Uterus (tissue), 4 donors: ENCODE data around the gene USP10. TPM values are rescaled to one million over a fixed set of nuclear protein-coding genes. Genes with fewer than 3 reads are reported as not detected.
A peak's percentile ranks its signal among the peaks of the same experiment; 100 is the strongest.

Experiments
- DNase-seq, 2 donors: peaks; one replicate each; pipeline ENCODE4 v3.0.0-alpha.2; 2019 to 2020
- H3K27ac ChIP-seq, 2 donors: fragments of 200-600 bp; sonication (generic); 1 replicate in 1 of 2; 2 replicates in 1 of 2; pipeline ENCODE4 v1.5.1; 2016 to 2018
- H3K27me3 ChIP-seq, 2 donors: fragments of 200-600 bp; sonication (generic); one replicate each; pipeline ENCODE4 v1.5.1; 2018 to 2019; ENCODE audit warnings: control low read depth in 1 of 2
- H3K36me3 ChIP-seq, 2 donors: fragments of 200-600 bp; sonication (generic); one replicate each; pipeline ENCODE4 v1.5.1; 2019; ENCODE audit warnings: control low read depth in 1 of 2
- H3K4me1 ChIP-seq, 2 donors: fragments of 200-600 bp; sonication (generic); one replicate each; pipeline ENCODE4 v1.5.1; 2018 to 2019; ENCODE audit warnings: control low read depth in 1 of 2
- H3K4me3 ChIP-seq, 2 donors: fragments of 200-600 bp; sonication (generic); 1 replicate in 1 of 2; 2 replicates in 1 of 2; pipeline ENCODE4 v1.5.1; 2018 to 2019; ENCODE audit warnings: mild to moderate bottlenecking in 1 of 2
- H3K9me3 ChIP-seq, 2 donors: fragments of 200-600 bp; sonication (generic); one replicate each; pipeline ENCODE4 v1.5.1; 2019; ENCODE audit warnings: control low read depth in 1 of 2
- POLR2A ChIP-seq, 2 donors: fragments of 450-650 bp; IDR thresholded peaks; one replicate each; pipeline ENCODE4 v1.6.1; 2016; ENCODE audit warnings: antibody characterized with exemption in 2 of 2, mild to moderate bottlenecking in 1 of 2, moderate library complexity in 1 of 2
- intact Hi-C: fragments of 100-400 bp; cut with DNase I; formaldehyde crosslinking; loops from one replicate; pipeline ENCODE4 v1.15.1; 2023; ENCODE audit warnings: low total_unique reads
- total RNA-seq, 4 donors: library from RNA; depleted of rRNA in 3 of 4; stranded (reverse); fragments of >200 nt in 3 of 4; gene quantifications; one replicate each; pipeline versions ENCODE4 v1.1.0 to v1.2.4, GENCODE V29; 2014 to 2023
- TF ChIP-seq, protein P1 (sequence below), 4 experiments: fragments of 200-600 bp in 2 of 4; fragments of 450-650 bp in 2 of 4; sonication (generic) in 2 of 4; IDR thresholded peaks; one replicate each; pipeline ENCODE4 v1.5.1; 2016 to 2019; ENCODE audit warnings: antibody characterized with exemption in 4 of 4, mild to moderate bottlenecking in 2 of 4, moderate library complexity in 1 of 4
- donor health status: DM: yes; HTN: yes; CAD: no.

Gene USP10
- total RNA-seq, 4 donors from 2014 or later = 12.6 to 83.3 (median 44.2) TPM

DNA sequence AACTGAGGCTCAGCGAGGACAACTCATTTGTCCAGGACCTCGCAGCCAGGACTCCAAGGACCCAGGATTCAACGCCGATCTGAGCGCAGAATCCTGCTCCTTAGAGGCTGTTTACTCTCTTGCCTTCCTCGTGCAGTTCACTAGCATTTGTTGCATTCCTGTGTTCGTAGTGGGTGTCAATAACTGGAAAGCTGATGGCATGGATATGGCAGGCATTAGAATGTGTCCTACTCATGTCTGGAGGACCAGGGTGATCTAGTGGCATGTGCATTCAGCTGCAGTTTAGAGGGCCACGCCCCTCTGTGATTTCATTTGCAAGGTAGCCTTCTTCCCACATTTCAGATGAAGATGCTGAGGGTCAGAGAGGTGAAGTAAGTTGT is 120.5 kb downstream of the USP10 start:
- H3K27ac ChIP-seq = peak overlapping the region; percentile 94 to 99
- H3K27me3 ChIP-seq = no peaks in the 10 kb centered on the region
- H3K9me3 ChIP-seq = no peaks in the 10 kb centered on the region
- no peaks in the 10 kb centered on the region for H3K36me3 ChIP-seq
- intact Hi-C loops = no loop called here
- no peak for DNase-seq
- H3K4me1 ChIP-seq = no peaks in the 10 kb centered on the region
- TF ChIP-seq, protein P1, sequence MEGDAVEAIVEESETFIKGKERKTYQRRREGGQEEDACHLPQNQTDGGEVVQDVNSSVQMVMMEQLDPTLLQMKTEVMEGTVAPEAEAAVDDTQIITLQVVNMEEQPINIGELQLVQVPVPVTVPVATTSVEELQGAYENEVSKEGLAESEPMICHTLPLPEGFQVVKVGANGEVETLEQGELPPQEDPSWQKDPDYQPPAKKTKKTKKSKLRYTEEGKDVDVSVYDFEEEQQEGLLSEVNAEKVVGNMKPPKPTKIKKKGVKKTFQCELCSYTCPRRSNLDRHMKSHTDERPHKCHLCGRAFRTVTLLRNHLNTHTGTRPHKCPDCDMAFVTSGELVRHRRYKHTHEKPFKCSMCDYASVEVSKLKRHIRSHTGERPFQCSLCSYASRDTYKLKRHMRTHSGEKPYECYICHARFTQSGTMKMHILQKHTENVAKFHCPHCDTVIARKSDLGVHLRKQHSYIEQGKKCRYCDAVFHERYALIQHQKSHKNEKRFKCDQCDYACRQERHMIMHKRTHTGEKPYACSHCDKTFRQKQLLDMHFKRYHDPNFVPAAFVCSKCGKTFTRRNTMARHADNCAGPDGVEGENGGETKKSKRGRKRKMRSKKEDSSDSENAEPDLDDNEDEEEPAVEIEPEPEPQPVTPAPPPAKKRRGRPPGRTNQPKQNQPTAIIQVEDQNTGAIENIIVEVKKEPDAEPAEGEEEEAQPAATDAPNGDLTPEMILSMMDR (IDR thresholded peaks at IDR 0.05) = no peak
- TF ChIP-seq POLR2A (IDR thresholded peaks at IDR 0.05) = no peak
- H3K4me3 ChIP-seq = peak overlapping the region; percentile 61 to 87

DNA sequence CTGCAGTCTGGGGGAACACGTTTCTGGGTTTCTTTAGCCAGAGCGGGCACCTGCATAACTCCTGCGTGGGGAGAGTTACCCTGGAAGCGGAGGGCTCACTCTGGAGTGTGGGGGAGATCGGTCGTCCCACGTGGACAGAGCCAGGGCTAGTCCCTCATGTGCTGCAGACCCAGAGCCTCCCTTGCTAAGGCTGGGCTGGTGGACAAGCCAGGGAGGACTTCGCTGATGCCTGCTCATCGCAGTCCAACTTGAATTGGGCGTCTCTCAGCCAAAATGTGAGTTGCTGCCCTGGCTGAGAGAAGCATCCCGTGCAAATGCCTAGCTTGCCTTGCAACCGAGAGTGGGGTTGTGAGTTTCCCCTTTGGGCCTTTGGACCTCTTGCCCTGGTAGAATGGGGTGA is 121.0 kb downstream of the USP10 start:
- Histone ChIP-seq H3K27me3 (no peaks in the 10 kb centered on the region), H3K36me3 (no peaks in the 10 kb centered on the region), H3K27ac (peak overlapping the region; percentile 94 to 99), H3K4me1 (no peaks in the 10 kb centered on the region), H3K9me3 (no peaks in the 10 kb centered on the region), H3K4me3 (peak overlapping the region; percentile 61 to 87)
- TF ChIP-seq, protein P1 (IDR thresholded peaks at IDR 0.05) = no peak
- no peak for TF ChIP-seq POLR2A (IDR thresholded peaks at IDR 0.05)
- DNase-seq = no peak
- intact Hi-C loops = no loop called here

DNA sequence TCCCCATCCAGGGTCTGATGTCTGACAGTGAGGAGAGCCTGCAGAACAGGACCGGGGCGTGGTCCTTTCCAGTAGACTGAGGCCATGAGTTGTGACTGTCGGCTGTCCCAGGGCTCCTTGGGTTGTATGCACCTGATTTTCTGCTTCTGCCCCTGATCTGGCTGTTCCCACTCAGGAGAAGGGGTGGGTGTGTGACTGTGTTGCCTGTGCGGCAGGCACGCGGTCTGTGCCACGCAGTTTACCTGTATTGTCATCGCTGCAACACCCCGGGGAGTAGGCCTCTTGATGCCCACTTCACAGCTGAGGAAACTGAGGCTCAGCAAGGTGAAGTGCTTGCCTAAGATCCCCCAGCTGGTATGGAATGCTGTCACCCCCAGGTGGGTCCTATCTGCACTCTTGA is 121.4 kb downstream of the USP10 start:
- TF ChIP-seq POLR2A (IDR thresholded peaks at IDR 0.05) = no peak
- TF ChIP-seq, protein P1 (IDR thresholded peaks at IDR 0.05) = no peak
- intact Hi-C loops = no loop called here
- no peaks in the 10 kb centered on the region for H3K27me3 ChIP-seq
- H3K27ac ChIP-seq = peak overlapping the region; percentile 94 to 99
- no peak for DNase-seq
- no peaks in the 10 kb centered on the region for H3K4me1 ChIP-seq
- no peaks in the 10 kb centered on the region for H3K36me3 ChIP-seq
- H3K9me3 ChIP-seq = no peaks in the 10 kb centered on the region
- H3K4me3 ChIP-seq = peak overlapping the region; percentile 61 to 87

DNA sequence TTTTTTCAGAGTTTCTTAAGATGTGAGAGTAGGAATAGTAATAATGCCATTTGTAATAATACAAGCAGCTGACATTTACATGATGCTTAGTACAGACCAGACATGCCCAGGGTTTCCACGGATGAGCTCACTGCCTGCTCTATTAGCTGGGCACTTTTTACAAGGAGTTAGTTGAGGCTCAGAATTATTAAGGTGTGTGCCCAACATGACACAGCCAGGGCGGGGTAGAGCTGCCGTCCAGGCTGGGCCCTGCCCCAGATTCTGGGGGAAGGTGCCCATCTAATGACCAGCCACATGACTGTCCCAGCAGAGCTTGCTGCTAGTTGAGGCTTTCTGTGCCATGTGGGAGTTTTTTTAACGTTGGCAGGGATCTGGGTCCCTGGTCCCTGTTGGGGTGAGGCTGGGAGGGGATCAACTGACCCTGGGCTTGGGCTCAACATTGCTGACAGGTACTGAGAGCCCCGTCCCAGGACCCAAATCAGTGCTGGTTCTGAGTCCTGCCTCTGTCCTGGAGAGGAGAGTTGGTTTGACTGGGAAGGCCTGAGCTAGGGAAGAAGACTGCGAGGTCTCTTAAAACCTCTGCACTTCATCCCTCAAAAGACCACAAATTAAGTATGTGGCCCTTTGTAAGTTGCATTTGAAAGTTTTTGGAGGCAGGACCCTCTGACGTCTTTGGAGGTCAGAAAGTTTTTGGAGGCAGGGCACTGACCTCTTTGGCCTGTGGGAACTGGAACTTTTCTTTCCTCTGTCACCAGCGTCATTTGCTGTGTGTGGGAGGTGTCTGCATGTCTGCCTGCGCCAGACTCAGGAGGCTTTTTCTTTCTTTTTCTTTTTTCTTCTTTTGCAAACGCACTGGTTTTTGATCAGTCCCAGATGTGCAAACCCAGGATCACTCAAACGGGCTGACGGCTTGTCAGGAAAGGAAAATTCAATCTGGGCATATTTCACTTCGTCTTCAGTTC is 122.2 kb downstream of the USP10 start:
- intact Hi-C loops = no loop called here
- Histone ChIP-seq H3K36me3 (no peaks in the 10 kb centered on the region), H3K4me3 (peak overlapping the region; percentile 61 to 87), H3K9me3 (no peaks in the 10 kb centered on the region), H3K4me1 (no peaks in the 10 kb centered on the region), H3K27me3 (no peaks in the 10 kb centered on the region), H3K27ac (peak overlapping the region; percentile 94 to 99)
- DNase-seq = peak; percentile 66 to 75
- TF ChIP-seq POLR2A (IDR thresholded peaks at IDR 0.05) = peak in 1 of 2 donors; percentile 49
- TF ChIP-seq, protein P1 (IDR thresholded peaks at IDR 0.05) = no peak

DNA sequence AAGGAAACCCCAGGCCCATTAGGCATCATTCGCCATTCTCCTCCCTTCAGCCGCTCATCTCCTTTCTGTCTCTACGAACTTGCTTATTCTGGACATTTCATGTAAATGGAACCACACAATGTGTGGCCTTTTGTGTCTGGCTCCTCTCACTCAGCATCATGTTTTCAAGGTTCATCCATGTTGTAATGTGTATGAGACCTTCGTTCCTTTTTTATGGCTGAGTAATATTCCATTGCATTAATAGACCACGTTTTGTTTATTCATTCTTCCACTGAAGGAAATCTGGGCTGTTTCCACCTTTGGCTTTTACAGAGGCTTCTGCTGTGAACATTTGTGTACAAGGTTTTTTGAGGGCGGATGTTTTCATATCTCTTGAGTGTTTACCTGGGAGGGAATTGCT is 123.2 kb downstream of the USP10 start:
- Histone ChIP-seq H3K27ac (peak overlapping the region; percentile 94 to 99), H3K9me3 (no peaks in the 10 kb centered on the region), H3K4me1 (no peaks in the 10 kb centered on the region), H3K27me3 (no peaks in the 10 kb centered on the region), H3K36me3 (no peaks in the 10 kb centered on the region), H3K4me3 (peak overlapping the region in 1 of 2 donors; percentile 61)
- TF ChIP-seq, protein P1 (IDR thresholded peaks at IDR 0.05) = no peak
- TF ChIP-seq POLR2A (IDR thresholded peaks at IDR 0.05) = no peak
- intact Hi-C loops = no loop called here
- DNase-seq = no peak
